Left ventricle myocardium inferior (tissue), 1 donor: ENCODE measurements around the gene ATL1. TPM values are rescaled to one million over a fixed set of nuclear protein-coding genes. Genes with fewer than 3 reads are reported as not detected.

Experiments
- DNase-seq: peaks from one replicate; pipeline ENCODE4 v3.0.0-alpha.2; 2020
- H3K27ac ChIP-seq: fragments of 200-600 bp; replicated peaks from 2 replicates; pipeline ENCODE4 v1.8.0; 2021
- H3K27me3 ChIP-seq: fragments of 200-600 bp; 2 replicates; pipeline ENCODE4 v1.8.0; 2021; ENCODE audit warnings: low read depth
- H3K36me3 ChIP-seq: fragments of 200-600 bp; 2 replicates; pipeline ENCODE4 v1.8.0; 2021
- H3K4me1 ChIP-seq: fragments of 200-600 bp; 2 replicates; pipeline ENCODE4 v1.8.0; 2021
- H3K4me3 ChIP-seq: fragments of 200-600 bp; 2 replicates; pipeline ENCODE4 v1.8.0; 2021; ENCODE audit warnings: mild to moderate bottlenecking, moderate library complexity
- H3K9me3 ChIP-seq: fragments of 200-600 bp; replicated peaks from 2 replicates; pipeline ENCODE4 v1.8.0; 2021
- intact Hi-C: fragments of 100-400 bp; cut with micrococcal nuclease; formaldehyde crosslinking; loops from one replicate; pipeline ENCODE4 v1.11.0; 2022
- total RNA-seq: library from RNA; stranded (reverse); fragmentation: NEBNext Ultra II Directional; extraction: Animal tissue kit (Norgen Biotek cat#: 25700); gene quantifications from one replicate; pipeline ENCODE4 v1.2.1, GENCODE V29; 2021
- TF ChIP-seq, protein P1 (sequence below): fragments of 200-600 bp; IDR thresholded peaks from 2 replicates; pipeline ENCODE4 v1.8.0; 2021; ENCODE audit warnings: antibody characterized with exemption, mild to moderate bottlenecking, borderline replicate concordance
- donor health status: DM: no; HTN: yes; CAD: no; lungs with severe emphysema.

Gene ATL1
- total RNA-seq, 1 donor from 2014 or later = 1.6 TPM

DNA sequence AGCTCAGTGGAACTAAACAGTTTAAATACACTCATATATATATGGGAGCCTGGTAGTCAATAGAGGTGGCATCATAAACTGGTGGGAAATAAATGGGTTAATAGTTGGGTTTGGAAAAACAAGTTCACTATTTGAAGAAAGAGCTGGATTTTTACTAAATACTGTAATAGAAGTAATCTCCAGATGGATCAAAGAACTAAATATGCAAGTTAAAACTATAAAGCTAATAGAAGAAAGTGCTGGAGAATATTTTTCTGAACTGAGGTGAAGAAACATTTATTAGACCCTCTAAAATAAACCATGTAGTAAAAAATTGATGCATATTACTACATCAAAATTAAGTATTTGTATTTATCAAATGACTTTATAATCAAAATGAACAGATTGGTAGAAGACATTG, 38.8 kb downstream of the ATL1 start:
- TF ChIP-seq, protein P1, sequence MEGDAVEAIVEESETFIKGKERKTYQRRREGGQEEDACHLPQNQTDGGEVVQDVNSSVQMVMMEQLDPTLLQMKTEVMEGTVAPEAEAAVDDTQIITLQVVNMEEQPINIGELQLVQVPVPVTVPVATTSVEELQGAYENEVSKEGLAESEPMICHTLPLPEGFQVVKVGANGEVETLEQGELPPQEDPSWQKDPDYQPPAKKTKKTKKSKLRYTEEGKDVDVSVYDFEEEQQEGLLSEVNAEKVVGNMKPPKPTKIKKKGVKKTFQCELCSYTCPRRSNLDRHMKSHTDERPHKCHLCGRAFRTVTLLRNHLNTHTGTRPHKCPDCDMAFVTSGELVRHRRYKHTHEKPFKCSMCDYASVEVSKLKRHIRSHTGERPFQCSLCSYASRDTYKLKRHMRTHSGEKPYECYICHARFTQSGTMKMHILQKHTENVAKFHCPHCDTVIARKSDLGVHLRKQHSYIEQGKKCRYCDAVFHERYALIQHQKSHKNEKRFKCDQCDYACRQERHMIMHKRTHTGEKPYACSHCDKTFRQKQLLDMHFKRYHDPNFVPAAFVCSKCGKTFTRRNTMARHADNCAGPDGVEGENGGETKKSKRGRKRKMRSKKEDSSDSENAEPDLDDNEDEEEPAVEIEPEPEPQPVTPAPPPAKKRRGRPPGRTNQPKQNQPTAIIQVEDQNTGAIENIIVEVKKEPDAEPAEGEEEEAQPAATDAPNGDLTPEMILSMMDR = no peak
- intact Hi-C loops = no loop called here

GRCh38 chr14:50599700-50600444, 39.9 kb downstream of the ATL1 start:
- Histone ChIP-seq H3K27ac (no peak overlapping the region), H3K4me1 (peaks cover 5% of the 10 kb centered on the region), H3K9me3 (no peaks in the 10 kb centered on the region), H3K4me3 (no peak overlapping the region), H3K27me3 (no peaks in the 10 kb centered on the region), H3K36me3 (no peaks in the 10 kb centered on the region)
- DNase-seq = no peak
- intact Hi-C loops = loop anchor here (10.0 kb wide), 1 partner anchor 175 kb away; no protein-coding TSS in a partner anchor
- TF ChIP-seq, protein P1 = peak; percentile 70

More for the DNA sequence above, 38.8 kb downstream of the ATL1 start:
- Histone ChIP-seq H3K36me3 (no peaks in the 10 kb centered on the region), H3K27me3 (no peaks in the 10 kb centered on the region), H3K4me1 (peaks cover 5% of the 10 kb centered on the region), H3K9me3 (no peaks in the 10 kb centered on the region), H3K4me3 (no peak overlapping the region), H3K27ac (no peak overlapping the region)
- no peak for DNase-seq

GRCh38 chr14:50600849-50601248, 40.9 kb downstream of the ATL1 start:
- TF ChIP-seq, protein P1 = no peak
- no peaks in the 10 kb centered on the region for H3K27me3 ChIP-seq
- no peaks in the 10 kb centered on the region for H3K9me3 ChIP-seq
- peaks cover 5% of the 10 kb centered on the region for H3K4me1 ChIP-seq
- intact Hi-C loops = loop anchor here (10.0 kb wide), 1 partner anchor 174 kb away; no protein-coding TSS in a partner anchor
- no peak overlapping the region for H3K27ac ChIP-seq
- no peak overlapping the region for H3K4me3 ChIP-seq
- H3K36me3 ChIP-seq = no peaks in the 10 kb centered on the region
- DNase-seq = no peak

GRCh38 chr14:50601394-50601793, 41.4 kb downstream of the ATL1 start:
- intact Hi-C loops = loop anchor here (10.0 kb wide), 1 partner anchor 173 kb away; no protein-coding TSS in a partner anchor
- TF ChIP-seq, protein P1 = no peak
- no peak for DNase-seq

GRCh38 chr14:50602035-50602434, 42.1 kb downstream of the ATL1 start:
- no peaks in the 10 kb centered on the region for H3K27me3 ChIP-seq
- H3K4me1 ChIP-seq = peaks cover 5% of the 10 kb centered on the region
- no peaks in the 10 kb centered on the region for H3K9me3 ChIP-seq
- no peaks in the 10 kb centered on the region for H3K36me3 ChIP-seq
- intact Hi-C loops = loop anchor here (10.0 kb wide), 1 partner anchor 173 kb away; no protein-coding TSS in a partner anchor
- no peak overlapping the region for H3K27ac ChIP-seq
- DNase-seq = no peak
- TF ChIP-seq, protein P1 = no peak
- no peak overlapping the region for H3K4me3 ChIP-seq

More at GRCh38 chr14:50601394-50601793, 41.4 kb downstream of the ATL1 start:
- no peaks in the 10 kb centered on the region for H3K36me3 ChIP-seq
- H3K9me3 ChIP-seq = no peaks in the 10 kb centered on the region
- peaks cover 5% of the 10 kb centered on the region for H3K4me1 ChIP-seq
- no peak overlapping the region for H3K4me3 ChIP-seq
- H3K27ac ChIP-seq = no peak overlapping the region
- H3K27me3 ChIP-seq = no peaks in the 10 kb centered on the region
